Motor neuron (in vitro differentiated cells): Measurements from ENCODE around the gene PROZ. TPM values are rescaled to one million over a fixed set of nuclear protein-coding genes. Genes with fewer than 3 reads are reported as not detected.

Experiments used
- ATAC-seq, 8 experiments: fragments of 200-7000 bp; cut with Tn5 transposase; replicated peaks in 6 of 8; 2 replicates each; pipeline ENCODE4 v1.8.0; 2021; ENCODE audit warnings: mild to moderate bottlenecking in 8 of 8, moderate library complexity in 8 of 8
- H3K27ac ChIP-seq, 2 donors: fragments of 250-450 bp; sonication (Bioruptor Pico); 2 replicates each; pipeline ENCODE4 v1.9.0; 2021; ENCODE audit warnings: antibody characterized with exemption in 2 of 2, mild to moderate bottlenecking in 2 of 2, moderate library complexity in 1 of 2
- H3K4me1 ChIP-seq, 2 donors: fragments of 250-450 bp; sonication (Bioruptor Pico); replicated peaks in 1 of 2; 2 replicates each; pipeline ENCODE4 v1.6.1; 2021; ENCODE audit warnings: antibody characterized with exemption in 2 of 2, mild to moderate bottlenecking in 2 of 2, moderate library complexity in 1 of 2
- H3K4me3 ChIP-seq, 5 donors: fragments of 250-450 bp; sonication (Bioruptor Pico); 2 replicates each; pipeline ENCODE4 v1.9.0; 2021; ENCODE audit warnings: antibody characterized with exemption in 5 of 5, mild to moderate bottlenecking in 5 of 5, moderate library complexity in 4 of 5
- WGBS, 10 experiments: fragments of 450-650 bp; shearing (Covaris generic); methylation state at CpG; one replicate each; pipeline ENCODE4 v1.0.0; 2022; 5-methylcytosine and 5-hydroxymethylcytosine counted together
- in situ Hi-C, 9 experiments: fragments of 400-800 bp; cut with MboI; loops; one replicate each; pipeline ENCODE4 v1.15.0; 2021; ENCODE audit warnings: low sequenced_read_pairs in 9 of 9, low pct_unique_long_range_greater_than_20kb in 2 of 9; ENCODE audit not compliant: unreplicated experiment in 9 of 9
- total RNA-seq, 8 experiments: library from RNA; unstranded; fragments of 300-600 nt; gene quantifications; 2 replicates each; pipeline versions ENCODE4 v1.2.3 to v1.2.4, GENCODE V29; 2022

The PROZ gene
- total RNA-seq, 8 experiments from 2014 or later: 0.05 to 1.1 (median 0.29) TPM; not detected in 1

DNA sequence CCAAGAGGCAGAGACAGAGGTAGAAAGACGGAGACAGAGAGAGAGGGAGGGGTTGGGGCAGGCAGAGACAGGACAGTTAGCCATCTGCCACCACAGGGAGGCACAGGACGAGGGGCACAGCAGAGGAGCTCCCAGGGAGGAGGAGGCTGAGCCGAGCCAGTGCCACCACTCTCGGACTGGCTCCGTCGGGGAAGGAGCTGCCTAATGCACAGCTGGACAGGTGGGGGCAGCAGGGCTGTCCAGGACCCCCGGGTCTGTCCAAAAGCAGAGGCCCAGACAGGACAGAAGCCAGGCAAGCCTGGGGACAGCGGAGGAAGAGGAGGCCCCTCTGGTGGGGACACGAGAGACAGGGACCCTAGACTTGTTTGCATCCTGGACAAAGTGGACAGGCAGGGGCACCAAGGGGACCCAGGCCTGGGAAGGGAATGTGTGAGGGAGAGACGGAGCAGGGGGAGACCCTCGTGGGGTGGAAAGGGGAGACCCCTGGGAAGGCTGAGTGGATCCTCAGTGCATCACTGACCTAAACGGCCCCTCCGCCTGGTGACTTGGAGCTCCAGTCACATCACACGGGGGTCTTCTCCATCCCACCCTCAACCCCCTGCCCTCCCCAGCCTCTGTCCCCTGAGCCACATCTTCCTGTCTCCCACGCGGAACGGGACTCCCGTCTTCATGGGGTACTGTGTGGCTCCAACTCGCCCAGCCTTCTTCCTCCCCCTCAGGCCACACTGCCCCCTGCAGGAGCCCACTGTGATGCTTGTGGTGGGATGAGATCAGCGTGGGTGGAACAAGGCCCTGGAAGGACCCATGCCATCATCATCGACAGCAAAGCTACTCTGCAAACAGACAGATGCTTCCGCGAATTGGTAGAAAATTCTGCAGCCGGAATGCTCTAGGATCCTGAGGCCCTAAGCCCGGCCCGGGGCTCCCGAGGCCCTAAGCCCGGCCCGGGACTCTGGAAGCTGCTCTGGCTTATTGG is 34.9 kb upstream of the PROZ start:
- no peak overlapping the region for H3K27ac ChIP-seq
- ATAC-seq: peak in 5 of 8 experiments; percentile 50 to 72 (median 57)
- peaks cover 0 to 9% of the 10 kb centered on the region in 2 donors for H3K4me1 ChIP-seq
- in situ Hi-C loops: no loop called here
- WGBS, 10 experiments: 13 to 100% (median 70%) methylated on average over 1 to 13 of the region's 29 CpGs; no CpG with 5 or more reads in 1 of the 10 experiments
- no peak overlapping the region for H3K4me3 ChIP-seq

DNA sequence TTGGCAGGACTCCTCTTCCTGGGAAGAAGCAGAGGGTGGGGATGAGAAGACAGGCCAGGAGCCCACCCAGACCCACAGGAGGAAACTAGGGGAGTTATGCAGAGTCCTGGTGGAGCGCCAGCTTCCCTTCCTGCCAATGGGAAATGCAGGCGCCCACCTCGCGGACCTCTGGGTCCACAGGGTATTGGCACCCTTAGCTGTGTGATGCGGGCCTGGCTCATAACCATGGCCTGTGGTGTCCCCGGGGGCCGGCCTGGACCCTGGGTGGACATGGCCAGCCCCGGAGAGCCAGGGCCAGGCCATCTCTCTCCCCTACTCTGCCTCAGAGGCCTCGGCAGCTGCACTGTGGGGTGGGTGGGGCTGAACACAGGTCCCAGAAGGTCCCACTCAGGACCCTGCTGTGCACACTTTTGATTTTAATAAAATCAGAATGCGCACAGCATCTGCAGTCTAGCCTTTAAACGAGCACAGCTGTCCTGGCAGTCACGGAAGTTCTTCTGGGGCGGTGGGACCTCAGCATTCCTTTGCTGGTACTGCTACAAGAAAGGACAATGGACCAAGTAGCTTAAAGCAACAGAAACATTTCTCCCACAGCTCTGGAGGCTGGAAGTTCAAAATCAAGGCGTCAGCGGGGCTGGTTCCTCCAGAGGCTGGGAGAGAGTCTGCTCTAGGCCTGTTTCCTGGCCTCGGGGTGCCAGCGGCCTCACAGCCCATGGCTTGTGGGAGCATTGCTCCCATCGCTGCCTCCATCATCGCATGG is 34.1 kb upstream of the PROZ start:
- in situ Hi-C loops: no loop called here
- WGBS, 10 experiments: 40 to 100% (median 92%) methylated on average over 1 to 8 of the region's 19 CpGs; no CpG with 5 or more reads in 1 of the 10 experiments
- Histone ChIP-seq H3K4me1 (peaks cover 0 to 9% of the 10 kb centered on the region in 2 donors), H3K27ac (no peak overlapping the region), H3K4me3 (no peak overlapping the region)
- no peak for ATAC-seq

DNA sequence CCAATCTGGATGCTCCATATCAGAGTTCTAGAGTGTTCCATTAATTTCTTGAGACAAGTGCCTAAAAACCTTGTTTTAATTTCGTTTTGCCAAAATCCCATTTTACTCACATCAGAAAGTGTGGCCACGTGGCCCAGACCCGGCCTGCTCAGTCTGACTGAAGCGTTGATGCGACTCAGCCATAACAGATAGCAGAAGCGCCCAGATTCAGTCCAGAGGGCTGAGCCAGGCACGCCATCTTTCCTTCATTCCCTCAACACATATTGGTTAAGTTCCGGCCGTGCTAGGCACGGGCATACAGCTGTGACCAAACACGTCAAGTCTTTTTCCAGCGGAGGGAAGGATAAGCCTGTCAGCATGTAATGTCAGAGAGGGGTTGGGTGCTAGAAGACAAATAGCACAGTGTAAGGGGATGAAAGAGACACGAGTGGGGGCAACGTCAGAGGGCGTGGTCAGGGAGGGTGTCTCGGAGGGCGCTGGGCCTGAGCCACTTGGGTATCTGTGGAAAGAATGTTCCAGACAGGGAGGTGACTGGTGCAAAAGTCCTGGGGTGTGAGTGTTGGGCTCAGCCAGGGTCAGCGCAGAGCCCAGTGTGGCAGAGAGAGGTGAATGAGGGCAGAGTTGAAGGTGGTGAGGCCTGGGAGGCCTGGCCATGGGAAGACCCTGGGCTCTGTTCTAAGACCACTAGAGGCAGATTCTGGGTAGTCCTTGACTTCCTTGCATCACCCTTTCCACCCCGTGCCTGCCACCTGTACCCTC is 32.8 kb upstream of the PROZ start:
- in situ Hi-C loops: no loop called here
- 27 to 96% (median 83%) methylated on average over 2 to 11 of the region's 19 CpGs; no CpG with 5 or more reads in 2 of the 10 experiments for WGBS, 10 experiments
- no peak for ATAC-seq
- Histone ChIP-seq H3K4me3 (no peak overlapping the region), H3K27ac (no peak overlapping the region), H3K4me1 (peaks cover 0 to 9% of the 10 kb centered on the region in 2 donors)

DNA sequence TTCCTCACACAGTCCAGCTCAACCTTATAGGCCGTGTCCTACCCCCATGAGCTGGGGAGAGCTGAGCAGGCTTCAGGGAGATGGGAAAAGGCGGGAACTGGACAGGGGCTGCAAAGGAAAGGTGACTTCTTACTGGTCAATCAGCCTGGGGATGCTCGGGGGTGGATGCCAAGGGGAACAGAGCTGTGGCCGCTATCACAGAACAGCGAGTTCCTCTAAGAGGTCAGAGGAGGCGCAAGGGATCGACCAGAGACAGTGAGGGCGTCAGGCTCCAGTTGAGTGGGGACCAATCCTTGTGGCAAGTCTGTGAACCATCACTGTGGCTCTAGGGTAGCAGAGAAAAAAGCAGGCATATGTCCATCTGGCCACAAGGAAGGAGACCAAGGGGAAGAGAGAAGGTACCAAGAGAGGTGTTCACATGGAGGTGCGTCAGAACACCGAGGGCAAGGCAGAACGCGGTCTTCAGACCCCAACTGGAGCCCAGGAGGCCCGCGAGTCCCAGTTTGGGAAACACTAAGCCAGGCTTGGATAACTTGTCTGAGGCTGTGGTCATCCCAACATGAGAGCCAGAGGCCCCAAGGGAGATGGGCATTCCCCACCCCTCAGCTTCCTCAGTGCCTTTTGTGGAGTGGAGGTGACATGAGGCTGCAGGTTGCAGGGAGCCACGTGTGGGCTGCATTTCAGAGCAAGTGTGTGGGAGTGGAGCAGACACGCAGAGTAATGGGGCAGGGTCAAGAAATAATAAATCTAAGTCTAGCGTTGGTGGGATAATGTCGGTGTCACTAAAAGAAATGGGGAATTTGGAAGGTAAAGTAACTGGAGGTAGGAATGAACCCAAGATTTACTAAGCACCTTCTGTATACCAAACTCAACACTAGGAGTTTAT is 31.9 kb upstream of the PROZ start:
- Histone ChIP-seq H3K4me1 (peaks cover 0 to 9% of the 10 kb centered on the region in 2 donors), H3K27ac (no peak overlapping the region), H3K4me3 (no peak overlapping the region)
- 50 to 80% (median 60%) methylated on average over 1 to 10 of the region's 18 CpGs for WGBS, 10 experiments
- ATAC-seq: no peak
- in situ Hi-C loops: no loop called here

DNA sequence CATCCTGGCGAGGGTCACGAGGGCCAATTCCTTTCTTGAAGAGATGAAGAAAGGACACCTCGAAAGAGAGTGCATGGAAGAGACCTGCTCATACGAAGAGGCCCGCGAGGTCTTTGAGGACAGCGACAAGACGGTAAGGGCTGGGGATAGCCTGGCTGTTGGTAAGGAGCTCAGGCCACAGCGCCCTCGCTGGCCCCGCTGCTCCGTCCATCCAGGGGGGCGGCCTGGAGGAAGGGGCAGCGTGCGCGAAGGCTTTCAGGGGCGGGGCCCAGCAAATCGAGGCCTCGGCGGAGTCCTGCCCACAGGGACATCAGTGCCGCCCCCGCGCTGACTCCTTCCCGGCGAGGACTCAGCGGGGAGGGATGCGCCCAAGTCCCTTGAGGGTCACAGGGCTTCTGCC is 29.0 kb upstream of the PROZ start:
- in situ Hi-C loops: no loop called here
- no peak for ATAC-seq
- 65 to 100% (median 84%) methylated on average over 1 to 13 of the region's 27 CpGs; no CpG with 5 or more reads in 4 of the 10 experiments for WGBS, 10 experiments

DNA sequence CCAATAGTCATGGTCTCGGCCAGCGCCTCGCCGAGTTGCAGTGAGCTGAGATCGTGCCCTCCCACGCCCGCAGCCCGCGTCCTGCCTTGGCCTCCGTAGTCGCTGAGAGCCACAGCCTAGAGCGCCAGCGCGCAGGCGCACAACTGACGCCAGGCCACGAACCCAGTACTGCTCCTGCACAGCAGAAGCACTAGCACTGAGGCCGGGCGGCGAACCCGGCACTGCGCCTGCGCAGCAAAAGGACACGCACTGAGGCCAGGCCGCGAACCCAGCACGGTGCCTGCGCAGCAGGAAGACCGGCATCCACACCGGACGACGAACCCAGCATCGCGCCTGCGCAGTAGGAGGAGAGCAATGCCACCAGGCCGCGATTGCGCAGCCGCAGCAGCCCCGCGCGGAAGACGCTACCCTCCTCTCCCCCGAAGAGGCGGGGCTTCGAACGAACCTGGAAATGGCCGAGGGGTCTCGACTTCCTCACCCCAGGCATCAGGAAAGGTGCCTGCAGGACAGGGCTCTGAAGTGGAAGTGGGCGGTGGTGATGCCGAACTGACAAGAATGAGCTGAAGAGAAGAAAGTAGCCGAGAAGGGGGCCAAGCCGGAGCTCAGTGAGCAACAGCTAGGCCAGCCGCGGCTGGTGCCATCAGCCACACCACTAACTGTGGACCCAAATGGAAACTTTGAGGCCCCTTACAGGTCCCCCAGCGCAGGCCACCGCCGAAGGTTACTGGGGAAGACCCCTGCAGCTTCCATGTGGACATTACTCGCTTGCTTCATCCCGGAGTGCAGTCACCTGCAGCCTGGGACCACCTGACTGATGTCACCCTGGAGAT is 28.3 kb upstream of the PROZ start:
- WGBS, 10 experiments: 86 to 94% (median 90%) methylated on average over 2 to 24 of the region's 60 CpGs; no CpG with 5 or more reads in 4 of the 10 experiments
- in situ Hi-C loops: no loop called here
- Histone ChIP-seq H3K27ac (no peak overlapping the region), H3K4me1 (no peaks in the 10 kb centered on the region), H3K4me3 (no peak overlapping the region)
- ATAC-seq: no peak

More for the DNA sequence above, 29.0 kb upstream of the PROZ start:
- Histone ChIP-seq H3K4me1 (no peaks in the 10 kb centered on the region), H3K4me3 (no peak overlapping the region), H3K27ac (no peak overlapping the region)

DNA sequence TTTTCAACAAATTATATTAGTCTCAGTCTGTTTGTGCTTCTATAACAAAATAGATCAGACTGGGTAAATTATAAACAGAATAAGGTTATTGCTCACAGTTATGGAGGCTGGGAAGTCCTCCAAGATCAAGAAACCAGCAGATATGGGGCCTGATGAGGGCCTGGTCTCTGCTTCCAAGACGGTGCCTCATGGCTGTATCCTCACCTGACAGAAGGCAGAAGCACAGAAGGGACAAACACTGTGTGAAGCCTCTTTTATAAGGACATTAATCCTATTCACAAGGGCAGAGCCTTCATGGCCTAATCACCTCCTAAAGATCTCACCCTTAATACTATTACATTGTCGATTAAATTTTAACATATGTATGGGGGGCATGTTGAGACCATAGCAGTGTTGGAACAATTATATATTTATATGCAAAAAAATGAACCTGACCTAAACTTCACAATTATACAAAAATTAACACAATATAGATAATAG is 23.1 kb upstream of the PROZ start:
- Histone ChIP-seq H3K4me1 (peaks cover 0 to 2% of the 10 kb centered on the region in 2 donors), H3K27ac (no peak overlapping the region), H3K4me3 (no peak overlapping the region)
- no peak for ATAC-seq
- 51 to 100% (median 71%) methylated on average over 1 to 2 of the region's 2 CpGs; no CpG with 5 or more reads in 1 of the 10 experiments for WGBS, 10 experiments
- in situ Hi-C loops: no loop called here

DNA sequence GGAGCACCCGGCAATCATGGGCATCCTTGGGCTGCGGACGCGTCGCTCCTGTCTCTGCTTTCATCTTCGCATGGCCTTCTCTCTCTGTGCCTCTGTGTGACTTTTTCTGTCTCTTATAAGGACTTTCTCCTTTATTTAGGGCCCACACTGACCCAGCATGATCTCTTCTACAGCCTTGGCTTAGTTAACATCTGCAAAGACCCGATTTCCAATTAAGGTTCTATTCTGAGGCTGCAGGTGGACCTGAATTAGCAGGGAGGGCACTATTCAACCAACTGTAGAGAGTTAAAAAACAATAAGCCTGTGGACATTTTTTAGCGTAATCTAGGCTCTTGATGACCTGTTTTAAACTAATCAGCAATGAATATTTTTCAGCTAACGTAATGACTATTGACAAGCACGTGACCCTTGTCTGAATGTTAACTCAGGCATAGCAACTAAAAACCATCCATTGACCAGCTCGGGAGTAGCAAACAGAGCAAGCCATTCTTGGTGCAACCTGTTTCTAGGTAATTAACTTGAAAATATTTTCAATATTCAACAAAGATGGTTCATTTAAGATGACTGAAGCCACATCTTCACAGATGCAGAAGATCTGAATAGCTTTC is 20.7 kb upstream of the PROZ start:
- in situ Hi-C loops: no loop called here
- no peak overlapping the region for H3K4me3 ChIP-seq
- peaks cover 0 to 2% of the 10 kb centered on the region in 2 donors for H3K4me1 ChIP-seq
- peak in 2 of 8 experiments; percentile 27 to 73 for ATAC-seq
- 16 to 82% (median 51%) methylated on average over 2 to 11 of the region's 11 CpGs for WGBS, 10 experiments
- no peak overlapping the region for H3K27ac ChIP-seq

DNA sequence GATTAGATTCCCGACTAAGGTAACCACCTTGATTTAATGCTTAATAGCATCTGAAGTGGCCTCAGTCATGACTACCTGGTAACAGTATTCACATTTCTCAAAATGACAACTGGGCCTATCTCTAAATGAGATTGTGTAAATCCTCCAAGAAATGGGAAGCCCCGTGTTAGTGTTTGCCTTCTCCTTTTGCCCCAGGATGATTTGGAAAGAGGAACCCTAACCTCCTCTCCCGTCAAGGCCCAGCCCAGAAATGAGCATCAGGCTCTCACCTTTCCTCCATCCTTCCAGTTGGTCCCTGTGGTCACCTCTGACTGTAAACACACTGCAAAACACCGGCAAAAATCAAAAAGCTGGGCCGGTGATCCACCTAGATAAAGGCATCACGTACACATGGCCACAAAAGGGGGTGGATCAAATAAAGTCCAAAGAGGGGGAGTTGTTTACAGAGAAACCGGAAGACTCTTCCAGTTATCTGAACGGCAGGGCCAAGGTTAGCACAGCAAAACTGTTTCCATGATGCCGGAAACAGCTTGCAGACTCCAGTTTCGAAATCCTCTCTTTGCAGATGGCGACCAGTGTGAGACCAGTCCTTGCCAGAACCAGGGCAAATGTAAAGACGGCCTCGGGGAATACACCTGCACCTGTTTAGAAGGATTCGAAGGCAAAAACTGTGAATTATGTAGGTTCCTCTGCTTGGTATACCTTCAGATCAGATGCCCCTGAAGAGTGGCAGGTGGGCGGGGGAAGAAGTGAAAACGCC is 19.5 kb upstream of the PROZ start:
- Histone ChIP-seq H3K4me3 (no peak overlapping the region), H3K27ac (no peak overlapping the region), H3K4me1 (peaks cover 0 to 2% of the 10 kb centered on the region in 2 donors)
- WGBS, 10 experiments: 0 to 94% (median 82%) methylated on average over 1 to 16 of the region's 16 CpGs; no CpG with 5 or more reads in 1 of the 10 experiments
- no peak for ATAC-seq
- in situ Hi-C loops: no loop called here

DNA sequence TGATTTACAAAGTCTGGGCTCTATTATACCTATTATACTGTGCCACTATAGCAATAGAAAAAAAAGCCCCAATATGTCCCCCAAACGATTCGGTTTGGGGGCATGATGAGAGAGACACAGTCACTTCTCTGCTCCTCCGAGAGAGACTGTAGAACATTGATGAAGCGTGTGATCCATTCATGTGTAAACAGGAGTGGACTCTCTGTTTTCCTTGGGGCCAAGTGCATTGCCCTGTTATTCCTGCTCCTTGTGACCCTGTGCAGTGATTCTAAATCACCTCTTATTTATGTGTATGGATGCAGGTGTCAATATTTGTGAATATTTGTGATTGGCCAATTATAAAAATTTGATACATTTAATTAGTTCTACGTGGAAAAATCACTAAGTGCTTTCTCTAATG is 18.9 kb upstream of the PROZ start:
- Histone ChIP-seq H3K27ac (no peak overlapping the region), H3K4me3 (no peak overlapping the region), H3K4me1 (peaks cover 0 to 2% of the 10 kb centered on the region in 2 donors)
- no peak for ATAC-seq
- in situ Hi-C loops: no loop called here
- WGBS, 10 experiments: 27 to 80% (median 65%) methylated on average over 1 to 5 of the region's 5 CpGs; no CpG with 5 or more reads in 1 of the 10 experiments
